GM12878 (cell line): ENCODE measurements around the gene PCDHGB1. TPM values are rescaled to one million over a fixed set of nuclear protein-coding genes. Genes with fewer than 3 reads are reported as not detected.
"Not testable (repeated sequence)": the region's sequence is repeated elsewhere in the genome, so short reads cannot be mapped to it uniquely, and the experiment has no call there.

Experiments
- ATAC-seq: fragments of 200-7000 bp; cut with Tn5 transposase; 3 replicates; pipeline ENCODE4 v1.9.1; 2020; ENCODE audit warnings: mild to moderate bottlenecking, moderate library complexity
- BruUV-seq: library from RNA; stranded (reverse); fragments of 400-500 nt; replicated peaks from 2 replicates; lab custom pipeline; 2021; lab: Mats Ljungman, UMichigan
- CTCF ChIA-PET: fragments of 300-600 bp; sonication (Branson Sonifier 250); formaldehyde crosslinking; extraction: SDS; loops from one replicate; lab custom pipeline; 2021; ENCODE audit warnings: inconsistent platforms; lab: Yijun Ruan, JAX
- POLR2A ChIA-PET: fragments of 350-600 bp; formaldehyde crosslinking; extraction: SDS; loops from one replicate; lab custom pipeline; 2021; ENCODE audit warnings: inconsistent platforms; lab: Charles Lee
- RAD21 ChIA-PET: fragments of 300-600 bp; sonication (Branson Sonifier 250); formaldehyde crosslinking; loops from one replicate; lab custom pipeline; 2023; ENCODE audit warnings: antibody characterized with exemption; ENCODE audit not compliant: unreplicated experiment; lab: Charles Lee
- SMC1A ChIA-PET: fragments of 300-600 bp; sonication (Branson Sonifier 250); formaldehyde crosslinking; loops from one replicate; lab custom pipeline; 2023; ENCODE audit not compliant: unreplicated experiment, uncharacterized antibody; lab: Charles Lee
- DNase-seq: peaks from one replicate; pipeline ENCODE4 v3.0.0-alpha.2; 2011; ENCODE audit warnings: low read depth, low spot score
- FAIRE-seq: peaks from 3 replicates; lab custom pipeline; 2011; peaks lifted over from hg19 to GRCh38; lab: Jason Lieb, UNC
- H2AFZ ChIP-seq: 2 replicates; pipeline ENCODE4 v1.6.0; 2011; ENCODE audit warnings: low read depth, low read length, control low read depth; ENCODE audit not compliant: control insufficient read depth
- H3K27ac ChIP-seq: 2 replicates; pipeline ENCODE4 v1.5.1; 2011; ENCODE audit warnings: control low read depth; ENCODE audit not compliant: control insufficient read depth, insufficient read depth
- H3K27me3 ChIP-seq, 2 experiments: replicated peaks in 1 of 2; 2 replicates each; pipeline versions ENCODE4 v1.6.0 to v1.6.1; 2011; ENCODE audit warnings: low read length in 1 of 2; ENCODE audit not compliant: control insufficient read depth in 2 of 2, insufficient read depth in 2 of 2
- H3K36me3 ChIP-seq, 2 experiments: 2 replicates each; pipeline ENCODE4 v1.5.1; 2011; ENCODE audit warnings: low read length in 1 of 2; ENCODE audit not compliant: control insufficient read depth in 2 of 2, insufficient read depth in 2 of 2
- H3K4me1 ChIP-seq: 2 replicates; pipeline ENCODE4 v1.6.1; 2011; ENCODE audit warnings: mild to moderate bottlenecking, low read length, moderate library complexity, mixed read lengths; ENCODE audit not compliant: control insufficient read depth, insufficient read depth
- H3K4me2 ChIP-seq: 2 replicates; pipeline ENCODE4 v1.6.0; 2011; ENCODE audit warnings: control low read depth; ENCODE audit not compliant: control insufficient read depth, insufficient read depth
- H3K4me3 ChIP-seq: fragments of 200-600 bp; sonication (generic); 2 replicates; pipeline ENCODE4 v1.5.1; 2016
- H3K79me2 ChIP-seq: 2 replicates; pipeline ENCODE4 v1.6.0; 2011; ENCODE audit warnings: low read length; ENCODE audit not compliant: control insufficient read depth, insufficient read depth
- H3K9ac ChIP-seq: 2 replicates; pipeline ENCODE4 v1.8.0; 2011; ENCODE audit warnings: low read length, control low read depth, mixed read lengths; ENCODE audit not compliant: control insufficient read depth, insufficient read depth
- H3K9me3 ChIP-seq: replicated peaks from 3 replicates; pipeline ENCODE4 v1.5.1; 2011; ENCODE audit warnings: mild to moderate bottlenecking, low read length; ENCODE audit not compliant: control insufficient read depth, insufficient read depth
- H4K20me1 ChIP-seq: 2 replicates; pipeline ENCODE4 v1.6.0; 2011; ENCODE audit not compliant: control insufficient read depth, insufficient read depth
- CTCF ChIP-seq, 3 experiments: IDR thresholded peaks in 2 of 3; conservative IDR thresholded peaks in 1 of 3; 2 replicates each; pipeline ENCODE4 v1.5.1; 2011; ENCODE audit warnings: low read depth in 3 of 3, low read length in 3 of 3, mild to moderate bottlenecking in 3 of 3, control low read depth in 2 of 3, moderate library complexity in 2 of 3, inconsistent platforms in 1 of 3, mixed read lengths in 1 of 3; ENCODE audit not compliant: control insufficient read depth in 2 of 3, insufficient read depth in 1 of 3; ENCODE audit errors: extremely low read depth in 1 of 3
- MAX ChIP-seq: IDR thresholded peaks from 2 replicates; pipeline ENCODE4 v1.6.1; 2012; ENCODE audit warnings: low read depth, low read length, improper control_type of control experiment
- WGBS: methylation state at CpG from one replicate; pipeline ENCODE4 v1.1.6; 2016; ENCODE audit warnings: low lambda C conversion rate; ENCODE audit not compliant: insufficient replicate concordance, insufficient coverage; ENCODE audit errors: missing lambda C conversion rate; 5-methylcytosine and 5-hydroxymethylcytosine counted together
- in situ Hi-C: fragments of 300-500 bp; cut with MboI; formaldehyde crosslinking; loops from 9 replicates; pipeline ENCODE4 v1.14.3; 2018; ENCODE audit warnings: mixed read lengths
- intact Hi-C: fragments of 100-400 bp; cut with micrococcal nuclease; formaldehyde crosslinking; loops from one replicate; pipeline ENCODE4 v1.14.2; 2022; ENCODE audit not compliant: unreplicated experiment
- polyA plus RNA-seq, 11 experiments: library from polyadenylated mRNA; depleted of rRNA in 4 of 11; unstranded in 6 of 11; stranded (reverse) in 5 of 11; fragments of >200 nt; fragmentation: Nextera tagmentation in 4 of 11; fragmentation: Illumina TruSeq in 1 of 11; extraction: Ambion mirVana in 4 of 11; extraction: Trizol in 1 of 11; gene quantifications; 1 replicate in 1 of 11; 2 replicates in 10 of 11; pipeline versions ENCODE4 v1.2.1 to v1.2.3, GENCODE V29; 2011 to 2016; ENCODE audit warnings: inconsistent platforms in 2 of 11, missing spikeins in 2 of 11, low read depth in 1 of 11
- total RNA-seq, 4 experiments: library from RNA; depleted of rRNA in 3 of 4; stranded (reverse); fragments of >200 nt in 3 of 4; fragmentation: Illumina TruSeq in 1 of 4; extraction: Trizol in 1 of 4; gene quantifications; 2 replicates each; pipeline versions ENCODE4 v1.2.1 to v1.2.3, GENCODE V29; 2013 to 2021

The PCDHGB1 gene
- total and polyA plus RNA-seq, 10 of the 15 experiments (the other 5 are each of a cell fraction or from before 2014, with no cell fraction given): 0.04 to 0.40 (median 0.08) TPM; not detected in 2

- intact Hi-C loops, H3K4me3 ChIP-seq, DNase-seq, H2AFZ ChIP-seq, H4K20me1 ChIP-seq, H3K4me1 ChIP-seq, H3K27me3 ChIP-seq, POLR2A ChIA-PET, BruUV-seq, H3K4me2 ChIP-seq, H3K9ac ChIP-seq, H3K79me2 ChIP-seq, H3K27ac ChIP-seq, H3K9me3 ChIP-seq, RAD21 ChIA-PET, H3K36me3 ChIP-seq, in situ Hi-C loops: not testable (repeated sequence)
- ChIA-PET SMC1A (interaction anchor here (1.4 kb wide), 1 partner anchor 176 kb away, joined by 6 read pairs; no protein-coding TSS in a partner anchor), CTCF (interaction anchor here (1.2 to 1.7 kb wide), 3 partner anchors 13 to 176 kb away, joined by 3 to 6 read pairs (median 4); partner anchors contain the start of gene PCDHGA10)
- peak; percentile 35 to 40 (median 39); a peak in 5 of 6 replicates for TF ChIP-seq CTCF (IDR thresholded peaks at IDR 0.05 in 2 of 3, conservative IDR thresholded peaks at IDR 0.05 in 1 of 3; ENCODE audit: control insufficient read depth in 2 of 3, extremely low read depth in 1 of 3, insufficient read depth in 1 of 3, low read depth in 3 of 3, low read length in 3 of 3)
- 2% methylated on average over 18 of the region's 40 CpGs for WGBS
- ATAC-seq: peak; percentile 77
- FAIRE-seq: peak; percentile 23
Observed at GRCh38 chr5:141387557-141388311, 37.8 kb downstream of the PCDHGB1 start, which contains the start of gene PCDHGB4. PCDHGB4 (plus strand) TSS chr5:141387698; CDS start chr5:141387885, 187 bp downstream.

GRCh38 chr5:141388661-141389060 lies 38.8 kb downstream of the PCDHGB1 start:
- Histone ChIP-seq H3K27me3 (no peaks in the 10 kb centered on the region), H3K4me1 (no peaks in the 10 kb centered on the region), H3K4me3 (no peak overlapping the region), H3K79me2 (no peaks in the 10 kb centered on the region), H3K36me3 (no peaks in the 10 kb centered on the region), H3K4me2 (no peak overlapping the region), H3K9ac (no peak overlapping the region), H3K27ac (no peak overlapping the region), H4K20me1 (no peaks in the 10 kb centered on the region), H2AFZ (no peak overlapping the region), H3K9me3 (peaks cover 5% of the 10 kb centered on the region; the same call in 2 of the 3 replicates)
- in situ Hi-C loops: no loop called here
- DNase-seq: no peak
- no peak for TF ChIP-seq MAX
- TF ChIP-seq CTCF (IDR thresholded peaks at IDR 0.05 in 2 of 3, conservative IDR thresholded peaks at IDR 0.05 in 1 of 3; ENCODE audit: control insufficient read depth in 2 of 3, extremely low read depth in 1 of 3, insufficient read depth in 1 of 3, low read depth in 3 of 3, low read length in 3 of 3): no peak
- POLR2A ChIA-PET: no interaction called here
- SMC1A ChIA-PET: no interaction called here
- CTCF ChIA-PET: no interaction called here
- no peak for ATAC-seq
- BruUV-seq: no TSS peak
- RAD21 ChIA-PET: no interaction called here
- WGBS: 73% methylated on average over 10 of the region's 10 CpGs
- FAIRE-seq: no peak
- intact Hi-C loops: no loop called here
